Esophagus squamous epithelium (tissue), 4 donors: Measurements from ENCODE around the gene MYLK2.

Experiments used
- CTCF ChIP-seq, 6 experiments: fragments of 450-650 bp in 4 of 6; fragments of 200-600 bp in 2 of 6; sonication (generic) in 2 of 6; IDR thresholded peaks; one replicate each; pipeline ENCODE4 v1.5.1; 2016 to 2019; ENCODE audit warnings: antibody characterized with exemption in 6 of 6, mild to moderate bottlenecking in 4 of 6, moderate library complexity in 4 of 6
- POLR2A ChIP-seq, 4 donors: fragments of 450-650 bp; IDR thresholded peaks; one replicate each; pipeline ENCODE4 v1.6.1; 2017; ENCODE audit warnings: antibody characterized with exemption in 4 of 4, mild to moderate bottlenecking in 4 of 4, moderate library complexity in 3 of 4

- TF ChIP-seq POLR2A (IDR thresholded peaks at IDR 0.05), result no peak
- TF ChIP-seq CTCF (IDR thresholded peaks at IDR 0.05), result no peak
Measured at GRCh38 chr20:31836853-31837608, 17.9 kb downstream of the MYLK2 start.
